Lower leg skin (tissue), 4 donors: ENCODE results near the gene FDX2. TPM values are rescaled to one million over a fixed set of nuclear protein-coding genes. Genes with fewer than 3 reads are reported as not detected.

ENCODE experiments used
- DNase-seq, 2 donors: peaks; one replicate each; pipeline ENCODE4 v3.0.0-alpha.2; 2019; ENCODE audit warnings: low spot score in 2 of 2
- H3K4me3 ChIP-seq: fragments of 200-600 bp; sonication (generic); 2 replicates; pipeline ENCODE4 v1.5.1; 2017; ENCODE audit warnings: mild to moderate bottlenecking, low read depth; ENCODE audit not compliant: poor library complexity, severe bottlenecking
- CTCF ChIP-seq, 3 donors: fragments of 450-650 bp; IDR thresholded peaks; one replicate each; pipeline ENCODE4 v1.5.1; 2016; ENCODE audit warnings: antibody characterized with exemption in 3 of 3, mild to moderate bottlenecking in 3 of 3, moderate library complexity in 2 of 3
- POLR2A ChIP-seq, 2 donors: fragments of 450-650 bp; IDR thresholded peaks; one replicate each; pipeline ENCODE4 v1.6.1; 2016 to 2017; ENCODE audit warnings: antibody characterized with exemption in 2 of 2, mild to moderate bottlenecking in 1 of 2, moderate library complexity in 1 of 2
- WGBS, 2 donors: methylation state at CpG; one replicate each; pipeline ENCODE4 v1.1.5; 2018; 5-methylcytosine and 5-hydroxymethylcytosine counted together
- intact Hi-C: fragments of 100-400 bp; cut with DNase I; formaldehyde crosslinking; loops from one replicate; pipeline ENCODE4 v1.15.0; 2023; ENCODE audit warnings: low total_unique reads
- total RNA-seq, 4 donors: library from RNA; depleted of rRNA; stranded (reverse); fragments of >200 nt; gene quantifications; one replicate each; pipeline ENCODE4 v1.1.0, GENCODE V29; 2016

FDX2 gene
- total RNA-seq, 4 donors from 2014 or later, result 10.3 to 20.7 (median 18.2) TPM

GRCh38 chr19:10316229-10317044 lies 622 bp upstream of the FDX2 start:
- DNase-seq, result no peak
- TF ChIP-seq POLR2A (IDR thresholded peaks at IDR 0.05) (no peak), CTCF (IDR thresholded peaks at IDR 0.05) (no peak)
- 54 to 60% methylated on average over 19 of the region's 19 CpGs for WGBS, 2 donors
- no peak overlapping the region for H3K4me3 ChIP-seq
- intact Hi-C loops, result no loop called here

- H3K4me3 ChIP-seq, result no peak within 1 kb of the TSS
- no peak for DNase-seq
- TF ChIP-seq POLR2A (IDR thresholded peaks at IDR 0.05) (no peak), CTCF (IDR thresholded peaks at IDR 0.05) (no peak)
- 91 to 94% methylated on average over 20 to 24 of the region's 24 CpGs for WGBS, 2 donors
- intact Hi-C loops, result no loop called here
These were observed 6.4 kb downstream of the FDX2 start, which contains the start of gene ZGLP1 for GRCh38 chr19:10309423-10309822. Gene ZGLP1, minus strand, starts transcription at chr19:10309815.

- TF ChIP-seq POLR2A (IDR thresholded peaks at IDR 0.05), result no peak
- H3K4me3 ChIP-seq, result no peak overlapping the region
- no peak for DNase-seq
- intact Hi-C loops, result no loop called here
- 87% methylated on average over 5 of the region's 5 CpGs for WGBS, 2 donors
These were observed 9.5 kb downstream of the FDX2 start for GRCh38 chr19:10306327-10306726.

GRCh38 chr19:10305139-10305806 lies 10.5 kb downstream of the FDX2 start:
- DNase-seq, result no peak
- intact Hi-C loops, result no loop called here
- TF ChIP-seq POLR2A (IDR thresholded peaks at IDR 0.05) (no peak), CTCF (IDR thresholded peaks at IDR 0.05) (no peak)
- 74 to 81% methylated on average over 17 of the region's 17 CpGs for WGBS, 2 donors
- H3K4me3 ChIP-seq, result no peak overlapping the region

- H3K4me3 ChIP-seq, result no peak overlapping the region
- 50 to 53% methylated on average over 14 of the region's 14 CpGs for WGBS, 2 donors
- TF ChIP-seq CTCF (IDR thresholded peaks at IDR 0.05), result no peak
- TF ChIP-seq POLR2A (IDR thresholded peaks at IDR 0.05), result no peak
- no peak for DNase-seq
- intact Hi-C loops, result no loop called here
These were observed 16.0 kb downstream of the FDX2 start for GRCh38 chr19:10299545-10300458.
